K562 (cell line): ENCODE results near the gene BCAS4. TPM values are rescaled to one million over a fixed set of nuclear protein-coding genes. Genes with fewer than 3 reads are reported as not detected.

Experiments used
- CBFA2T2 ChIP-seq: fragments of 450-650 bp; conservative IDR thresholded peaks from 2 replicates; pipeline ENCODE4 v1.6.1; 2017; ENCODE audit warnings: mild to moderate bottlenecking
- CBFA2T3 ChIP-seq: fragments of 450-650 bp; IDR thresholded peaks from 2 replicates; pipeline ENCODE4 v1.6.1; 2017
- DACH1 ChIP-seq: fragments of 450-650 bp; IDR thresholded peaks from 2 replicates; pipeline ENCODE4 v1.6.1; 2018; ENCODE audit not compliant: partially characterized antibody
- EGR1 ChIP-seq: fragments of 450-650 bp; conservative IDR thresholded peaks from 2 replicates; pipeline ENCODE4 v1.6.1; 2017; ENCODE audit warnings: mild to moderate bottlenecking
- ELF4 ChIP-seq: fragments of 450-650 bp; formaldehyde crosslinking; IDR thresholded peaks from 2 replicates; pipeline ENCODE4 v1.4.0; 2022; ENCODE audit warnings: missing genetic modification characterization
- EP400 ChIP-seq: fragments of 450-650 bp; IDR thresholded peaks from 2 replicates; pipeline ENCODE4 v1.6.1; 2017; ENCODE audit warnings: antibody characterized with exemption, mild to moderate bottlenecking, moderate library complexity
- HMBOX1 ChIP-seq: sonication (generic); IDR thresholded peaks from 2 replicates; pipeline ENCODE4 v1.6.1; 2016
- HNRNPUL1 ChIP-seq: fragments of 200-400 bp; formaldehyde crosslinking; IDR thresholded peaks from 2 replicates; pipeline ENCODE4 v1.6.1; 2017; ENCODE audit warnings: low read length
- MEIS2 ChIP-seq: fragments of 450-650 bp; IDR thresholded peaks from 2 replicates; pipeline ENCODE4 v1.6.1; 2014; ENCODE audit warnings: mild to moderate bottlenecking; ENCODE audit not compliant: partially characterized antibody
- NR0B1 ChIP-seq: fragments of 450-650 bp; IDR thresholded peaks from one replicate; pipeline ENCODE4 v1.6.1; 2018; ENCODE audit warnings: mild to moderate bottlenecking, moderate library complexity; ENCODE audit not compliant: partially characterized antibody
- NR2C2 ChIP-seq, 2 experiments: fragments of 200-800 bp in 1 of 2; sonication (Bioruptor generic) in 1 of 2; sonication (generic) in 1 of 2; formaldehyde crosslinking in 1 of 2; IDR thresholded peaks; 2 replicates each; pipeline versions ENCODE4 v1.6.1 to v1.8.0; 2016 to 2022; ENCODE audit warnings: mild to moderate bottlenecking in 1 of 2, missing compliant biosample characterization in 1 of 2, missing genetic modification characterization in 1 of 2, missing genetic modification reagents in 1 of 2
- NUFIP1 ChIP-seq: fragments of 450-650 bp; IDR thresholded peaks from 2 replicates; pipeline ENCODE4 v1.6.1; 2018; ENCODE audit not compliant: partially characterized antibody
- PBX2 ChIP-seq, 2 experiments: IDR thresholded peaks in 1 of 2; conservative IDR thresholded peaks in 1 of 2; 2 replicates each; pipeline ENCODE4 v1.6.1; 2016; ENCODE audit warnings: low read depth in 2 of 2, mild to moderate bottlenecking in 1 of 2, missing compliant biosample characterization in 1 of 2, missing genetic modification characterization in 1 of 2, moderate library complexity in 1 of 2
- PKNOX1 ChIP-seq: fragments of 450-650 bp; IDR thresholded peaks from 2 replicates; pipeline ENCODE4 v1.6.1; 2016
- THAP12 ChIP-seq: fragments of 250-450 bp; sonication (Bioruptor Pico); IDR thresholded peaks from 2 replicates; pipeline ENCODE4 v1.9.0; 2021; ENCODE audit warnings: mild to moderate bottlenecking, inconsistent platforms
- ZNF639 ChIP-seq, 2 experiments: fragments of 200-800 bp in 1 of 2; sonication (Bioruptor generic) in 1 of 2; sonication (generic) in 1 of 2; formaldehyde crosslinking in 1 of 2; IDR thresholded peaks in 1 of 2; conservative IDR thresholded peaks in 1 of 2; 2 replicates each; pipeline versions ENCODE4 v1.5.0 to v1.6.1; 2016 to 2020; ENCODE audit warnings: missing compliant biosample characterization in 1 of 2, missing genetic modification characterization in 1 of 2, missing genetic modification reagents in 1 of 2
- ZNF717 ChIP-seq: fragments of 250-450 bp; sonication (Bioruptor Pico); IDR thresholded peaks from 2 replicates; pipeline ENCODE4 v1.5.0; 2021
- ZNF77 ChIP-seq: fragments of 250-450 bp; sonication (Bioruptor Pico); IDR thresholded peaks from 2 replicates; pipeline ENCODE4 v1.5.0; 2020
- polyA plus RNA-seq, 8 experiments: library from polyadenylated mRNA; depleted of rRNA in 4 of 8; stranded (reverse) in 5 of 8; unstranded in 3 of 8; fragments of >200 nt; fragmentation: Nextera tagmentation in 2 of 8; fragmentation: Illumina TruSeq in 1 of 8; extraction: Ambion mirVana in 2 of 8; extraction: Trizol in 1 of 8; gene quantifications; 2 replicates each; pipeline versions ENCODE4 v1.2.1 to v1.2.3, GENCODE V29; 2011 to 2014; ENCODE audit warnings: inconsistent platforms in 1 of 8, missing spikeins in 1 of 8
- total RNA-seq, 7 experiments: library from RNA; depleted of rRNA in 6 of 7; stranded (reverse); fragments of >200 nt in 6 of 7; fragmentation: Illumina TruSeq in 2 of 7; extraction: Trizol in 2 of 7; gene quantifications; 2 replicates each; pipeline versions ENCODE4 v1.2.1 to v1.2.3, GENCODE V29; 2011 to 2021; ENCODE audit warnings: low replicate concordance in 1 of 7

BCAS4 gene
- total and polyA plus RNA-seq, 9 of the 15 experiments (the other 6 are each of a cell fraction or from before 2014, with no cell fraction given), result 0.15 to 2.3 (median 0.47) TPM

GRCh38 chr20:50916257-50916656, 121.4 kb downstream of the BCAS4 start (continued):
- no peak for TF ChIP-seq THAP12 (CRISPR knock-in tag)
- TF ChIP-seq NR0B1, result no peak
- TF ChIP-seq HNRNPUL1, result no peak
- TF ChIP-seq ELF4 (CRISPR knock-in tag), result no peak
- peak; percentile 92 for TF ChIP-seq PKNOX1
- TF ChIP-seq DACH1, result no peak
- no peak for TF ChIP-seq EGR1
- no peak for TF ChIP-seq NUFIP1
- no peak for TF ChIP-seq HMBOX1
- no peak for TF ChIP-seq PBX2 (CRISPR knock-in tag; IDR thresholded peaks at IDR 0.05; ENCODE audit: low read depth)
- peak; percentile 87 for TF ChIP-seq PBX2 (tag; conservative IDR thresholded peaks at IDR 0.05; ENCODE audit: low read depth)
- no peak for TF ChIP-seq NR2C2 (CRISPR knock-in tag; IDR thresholded peaks at IDR 0.05)
- TF ChIP-seq NR2C2 (tag; IDR thresholded peaks at IDR 0.05), result no peak
- TF ChIP-seq ZNF77, result no peak
- TF ChIP-seq ZNF639 (CRISPR knock-in tag; conservative IDR thresholded peaks at IDR 0.05 in 1 of 2, IDR thresholded peaks at IDR 0.05 in 1 of 2), result no peak
- TF ChIP-seq ZNF717 (CRISPR knock-in tag), result no peak
- TF ChIP-seq CBFA2T3, result no peak
- no peak for TF ChIP-seq EP400
- TF ChIP-seq MEIS2, result peak; percentile 89
- TF ChIP-seq CBFA2T2, result peak; percentile 44
